ENCODE measurements around the gene ABCF3.

- TF ChIP-seq CTCF (IDR thresholded peaks at IDR 0.05; ENCODE audit: poor library complexity): no peak
- TF ChIP-seq EZH2 (IDR thresholded peaks at IDR 0.05; ENCODE audit: borderline replicate concordance): no peak
- TF ChIP-seq EZH2phosphoT487 (IDR thresholded peaks at IDR 0.05; ENCODE audit: low read depth, severe bottlenecking, unreplicated experiment): no peak
Observed at GRCh38 chr3:184164648-184165330, 21.2 kb upstream of the ABCF3 start.
